ENCODE results near the gene POU3F2. TPM values are rescaled to one million over a fixed set of nuclear protein-coding genes. Genes with fewer than 3 reads are reported as not detected.
A peak's percentile ranks its signal among the peaks of the same experiment; 100 is the strongest.

The POU3F2 gene
- total RNA-seq, 2 donors from 2014 or later: 0.07 TPM; not detected in 1

DNA sequence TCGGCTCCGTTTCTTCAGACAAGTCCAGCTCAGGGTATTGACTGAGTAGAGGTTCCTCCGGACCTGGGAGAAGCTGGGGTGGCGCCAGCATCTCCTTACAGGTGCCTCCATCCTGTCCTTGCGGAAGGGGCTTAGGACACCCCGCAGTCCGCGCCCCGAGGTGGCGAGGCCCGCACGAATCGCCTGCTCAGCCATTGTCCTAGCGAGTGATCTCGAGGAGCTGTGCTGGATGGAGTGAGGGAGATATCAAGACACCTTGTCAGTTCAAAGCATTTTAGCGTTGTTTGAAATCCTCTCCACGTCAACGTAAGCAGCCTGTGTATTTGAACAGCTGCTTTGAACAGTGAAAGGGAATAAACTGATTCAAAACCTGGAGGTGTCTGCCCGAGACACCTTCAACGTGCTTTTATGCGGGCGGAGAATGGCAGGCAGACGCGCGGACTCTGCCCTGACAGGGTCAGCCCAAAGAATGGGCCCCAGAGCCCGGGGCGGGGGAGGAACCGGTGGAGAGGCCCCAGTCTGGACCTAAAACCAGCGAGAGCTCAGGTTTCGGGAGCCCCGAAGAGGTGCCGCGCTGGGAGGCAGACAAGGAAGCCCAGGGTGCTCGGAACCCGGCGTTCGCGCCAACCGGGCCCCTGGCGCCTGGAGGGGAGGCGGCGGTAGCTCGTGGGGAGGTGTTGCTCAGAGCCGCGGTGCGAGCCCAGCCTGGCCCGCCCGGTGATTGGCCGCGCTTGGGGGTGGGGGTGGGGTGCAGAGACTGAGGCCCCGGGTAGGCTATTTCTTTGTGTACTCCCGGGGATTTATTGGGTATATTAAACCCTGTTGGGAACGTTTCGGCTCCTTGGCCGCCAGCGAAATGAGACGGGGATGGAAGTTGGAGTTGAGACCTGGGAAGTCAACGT lies 3.1 kb upstream of the POU3F2 start:
- Histone ChIP-seq H3K27me3 (ENCODE audit: control insufficient read depth, insufficient read depth, low read length, poor library complexity, severe bottlenecking) (peaks cover 92% of the 10 kb centered on the region), H3K36me3 (ENCODE audit: control insufficient read depth, insufficient read depth, low read length) (no peaks in the 10 kb centered on the region), H3K9me3 (ENCODE audit: control insufficient read depth, low read length) (no peaks in the 10 kb centered on the region), H3K4me3 (ENCODE audit: low read length) (peak overlapping the region; percentile 60), H3K27ac (ENCODE audit: low read depth, low read length) (peak overlapping the region; percentile 94), H3K4me1 (ENCODE audit: control insufficient read depth, insufficient read depth, low read length) (peaks cover 11% of the 10 kb centered on the region), H3K9ac (ENCODE audit: extremely low read depth, low read length, poor library complexity, severe bottlenecking) (no peak overlapping the region)
- WGBS, 2 experiments (ENCODE audit: insufficient coverage in 1 of 2, insufficient read length in 1 of 2): 1% methylated on average over 15 to 58 of the region's 58 CpGs
- H3K4me1 Mint-ChIP-seq: peaks cover 36% of the 10 kb centered on the region
- TF ChIP-seq, protein P1, sequence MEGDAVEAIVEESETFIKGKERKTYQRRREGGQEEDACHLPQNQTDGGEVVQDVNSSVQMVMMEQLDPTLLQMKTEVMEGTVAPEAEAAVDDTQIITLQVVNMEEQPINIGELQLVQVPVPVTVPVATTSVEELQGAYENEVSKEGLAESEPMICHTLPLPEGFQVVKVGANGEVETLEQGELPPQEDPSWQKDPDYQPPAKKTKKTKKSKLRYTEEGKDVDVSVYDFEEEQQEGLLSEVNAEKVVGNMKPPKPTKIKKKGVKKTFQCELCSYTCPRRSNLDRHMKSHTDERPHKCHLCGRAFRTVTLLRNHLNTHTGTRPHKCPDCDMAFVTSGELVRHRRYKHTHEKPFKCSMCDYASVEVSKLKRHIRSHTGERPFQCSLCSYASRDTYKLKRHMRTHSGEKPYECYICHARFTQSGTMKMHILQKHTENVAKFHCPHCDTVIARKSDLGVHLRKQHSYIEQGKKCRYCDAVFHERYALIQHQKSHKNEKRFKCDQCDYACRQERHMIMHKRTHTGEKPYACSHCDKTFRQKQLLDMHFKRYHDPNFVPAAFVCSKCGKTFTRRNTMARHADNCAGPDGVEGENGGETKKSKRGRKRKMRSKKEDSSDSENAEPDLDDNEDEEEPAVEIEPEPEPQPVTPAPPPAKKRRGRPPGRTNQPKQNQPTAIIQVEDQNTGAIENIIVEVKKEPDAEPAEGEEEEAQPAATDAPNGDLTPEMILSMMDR (conservative IDR thresholded peaks at IDR 0.05): no peak
- H3K36me3 Mint-ChIP-seq (ENCODE audit: low read depth): no peaks in the 10 kb centered on the region
- no peaks in the 10 kb centered on the region for H3K9me3 Mint-ChIP-seq
- H3K27me3 Mint-ChIP-seq (ENCODE audit: insufficient read depth): peaks cover 98% of the 10 kb centered on the region
- H3K27ac Mint-ChIP-seq: no peak overlapping the region
- peak; percentile 81 for DNase-seq
- peak overlapping the region; percentile 60 for H3K4me3 Mint-ChIP-seq

DNA sequence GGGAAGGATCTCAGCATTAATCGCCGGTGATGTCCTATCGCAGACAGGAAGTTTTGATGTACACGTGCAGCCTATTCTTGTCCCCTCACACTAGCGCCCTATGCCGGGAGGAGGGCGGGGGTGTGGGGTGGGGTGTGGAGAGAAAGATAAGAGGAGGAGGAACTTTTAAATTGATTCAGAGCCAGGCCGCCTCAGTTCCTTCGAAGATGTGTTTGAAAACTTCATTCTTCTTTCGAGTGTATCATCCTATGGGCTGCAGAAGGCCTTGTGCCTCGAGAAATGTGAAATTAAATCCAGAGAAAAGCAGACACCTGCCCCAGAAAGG lies 2.5 kb upstream of the POU3F2 start:
- Histone ChIP-seq H3K9me3 (ENCODE audit: control insufficient read depth, low read length) (no peaks in the 10 kb centered on the region), H3K9ac (ENCODE audit: extremely low read depth, low read length, poor library complexity, severe bottlenecking) (no peak overlapping the region), H3K4me3 (ENCODE audit: low read length) (peak overlapping the region; percentile 70), H3K27me3 (ENCODE audit: control insufficient read depth, insufficient read depth, low read length, poor library complexity, severe bottlenecking) (peaks cover 92% of the 10 kb centered on the region), H3K4me1 (ENCODE audit: control insufficient read depth, insufficient read depth, low read length) (peaks cover 11% of the 10 kb centered on the region), H3K27ac (ENCODE audit: low read depth, low read length) (peak overlapping the region; percentile 94), H3K36me3 (ENCODE audit: control insufficient read depth, insufficient read depth, low read length) (no peaks in the 10 kb centered on the region)
- DNase-seq: no peak
- Mint-ChIP-seq H3K27ac (no peak overlapping the region), H3K36me3 (ENCODE audit: low read depth) (no peaks in the 10 kb centered on the region), H3K4me1 (peaks cover 38% of the 10 kb centered on the region), H3K27me3 (ENCODE audit: insufficient read depth) (peaks cover 98% of the 10 kb centered on the region), H3K9me3 (no peaks in the 10 kb centered on the region), H3K4me3 (peak overlapping the region; percentile 60)
- TF ChIP-seq, protein P1 (conservative IDR thresholded peaks at IDR 0.05): no peak
- 0 to 1% methylated on average over 4 to 10 of the region's 11 CpGs for WGBS, 2 experiments (ENCODE audit: insufficient coverage in 1 of 2, insufficient read length in 1 of 2)

DNA sequence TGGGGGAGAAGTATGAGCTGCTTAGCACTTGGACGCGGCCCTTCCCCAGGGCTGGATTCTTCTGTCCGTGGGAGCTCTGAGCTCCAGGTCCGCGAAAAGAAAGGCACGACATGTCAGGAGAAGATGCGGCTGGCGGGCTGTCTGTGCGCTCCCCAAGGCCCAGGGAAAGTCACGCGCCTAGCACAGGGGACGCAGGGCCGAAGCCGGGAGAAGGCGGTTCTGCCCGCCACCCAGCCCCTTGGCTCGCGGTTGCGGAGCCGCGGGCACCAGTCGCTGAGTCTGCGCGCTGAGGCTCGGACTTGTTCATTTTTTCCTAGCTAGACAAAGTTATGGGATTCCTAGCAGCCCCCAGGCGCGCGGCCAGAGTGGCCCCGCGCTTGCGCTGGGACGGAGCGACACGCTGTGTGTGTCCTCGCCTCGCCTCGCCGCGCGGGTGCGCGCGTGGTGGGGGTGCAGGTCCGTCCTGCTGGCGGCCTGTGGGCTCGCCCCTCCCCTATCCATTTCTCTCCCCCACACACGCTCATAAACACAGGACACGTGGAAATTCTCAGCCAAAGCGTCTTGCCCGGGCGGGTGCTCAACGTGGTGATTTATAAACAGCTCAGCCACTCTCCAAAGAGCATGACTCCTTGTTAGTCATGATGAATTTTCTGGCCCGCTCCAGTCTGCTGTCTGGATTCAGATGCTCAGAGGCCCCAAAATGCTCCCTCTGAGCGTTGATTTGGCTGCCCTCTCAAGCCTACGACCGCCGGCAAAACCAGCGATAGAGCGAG lies 1.9 kb upstream of the POU3F2 start:
- Histone ChIP-seq H3K27me3 (ENCODE audit: control insufficient read depth, insufficient read depth, low read length, poor library complexity, severe bottlenecking) (peaks cover 92% of the 10 kb centered on the region), H3K4me3 (ENCODE audit: low read length) (peak overlapping the region; percentile 70), H3K9ac (ENCODE audit: extremely low read depth, low read length, poor library complexity, severe bottlenecking) (no peak overlapping the region), H3K36me3 (ENCODE audit: control insufficient read depth, insufficient read depth, low read length) (no peaks in the 10 kb centered on the region), H3K27ac (ENCODE audit: low read depth, low read length) (peak overlapping the region; percentile 94), H3K9me3 (ENCODE audit: control insufficient read depth, low read length) (no peaks in the 10 kb centered on the region), H3K4me1 (ENCODE audit: control insufficient read depth, insufficient read depth, low read length) (peaks cover 11% of the 10 kb centered on the region)
- WGBS, 2 experiments (ENCODE audit: insufficient coverage in 1 of 2, insufficient read length in 1 of 2): 0 to 1% methylated on average over 15 to 59 of the region's 59 CpGs
- H3K9me3 Mint-ChIP-seq: no peaks in the 10 kb centered on the region
- peak overlapping the region; percentile 60 for H3K4me3 Mint-ChIP-seq
- TF ChIP-seq, protein P1 (conservative IDR thresholded peaks at IDR 0.05): no peak
- H3K4me1 Mint-ChIP-seq: peaks cover 33% of the 10 kb centered on the region
- DNase-seq: peak; percentile 67
- no peaks in the 10 kb centered on the region for H3K36me3 Mint-ChIP-seq (ENCODE audit: low read depth)
- H3K27ac Mint-ChIP-seq: no peak overlapping the region
- H3K27me3 Mint-ChIP-seq (ENCODE audit: insufficient read depth): peaks cover 98% of the 10 kb centered on the region

Measured in endodermal cell (in vitro differentiated cells).